22Rv1 (cell line): ENCODE measurements around the gene SLC25A36.

Experiments
- H3K27ac ChIP-seq: fragments of 450-650 bp; 2 replicates; pipeline ENCODE4 v1.5.1; 2017
- ZFX ChIP-seq: fragments of 450-650 bp; IDR thresholded peaks from 2 replicates; pipeline ENCODE4 v1.6.1; 2017; ENCODE audit warnings: antibody characterized with exemption, borderline replicate concordance
- TF ChIP-seq, protein P1 (sequence below): fragments of 450-650 bp; IDR thresholded peaks from 2 replicates; pipeline ENCODE4 v1.5.1; 2017; ENCODE audit warnings: mild to moderate bottlenecking

Gene SLC25A36

DNA sequence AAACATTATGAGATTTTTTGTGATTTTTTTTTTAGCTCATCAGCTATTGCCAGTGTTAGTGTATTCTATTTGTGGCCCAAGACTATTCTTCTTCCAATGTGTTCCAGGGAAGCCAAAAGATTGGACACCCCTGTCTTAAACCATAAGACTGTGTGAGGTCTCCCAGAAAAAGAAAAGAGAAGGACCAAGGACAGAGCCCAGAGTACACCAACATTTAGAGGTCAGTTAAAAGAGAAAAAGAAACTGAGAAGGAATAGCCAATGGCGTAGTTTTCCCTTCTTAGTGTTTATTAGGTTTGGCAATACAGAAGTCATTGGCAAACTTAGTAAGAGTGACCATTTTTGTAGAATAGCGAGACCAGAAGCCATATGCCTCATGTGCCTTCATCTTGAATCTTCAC, 36.1 kb upstream of the SLC25A36 start:
- no peak overlapping the region for H3K27ac ChIP-seq
- no peak for TF ChIP-seq ZFX
- TF ChIP-seq, protein P1, sequence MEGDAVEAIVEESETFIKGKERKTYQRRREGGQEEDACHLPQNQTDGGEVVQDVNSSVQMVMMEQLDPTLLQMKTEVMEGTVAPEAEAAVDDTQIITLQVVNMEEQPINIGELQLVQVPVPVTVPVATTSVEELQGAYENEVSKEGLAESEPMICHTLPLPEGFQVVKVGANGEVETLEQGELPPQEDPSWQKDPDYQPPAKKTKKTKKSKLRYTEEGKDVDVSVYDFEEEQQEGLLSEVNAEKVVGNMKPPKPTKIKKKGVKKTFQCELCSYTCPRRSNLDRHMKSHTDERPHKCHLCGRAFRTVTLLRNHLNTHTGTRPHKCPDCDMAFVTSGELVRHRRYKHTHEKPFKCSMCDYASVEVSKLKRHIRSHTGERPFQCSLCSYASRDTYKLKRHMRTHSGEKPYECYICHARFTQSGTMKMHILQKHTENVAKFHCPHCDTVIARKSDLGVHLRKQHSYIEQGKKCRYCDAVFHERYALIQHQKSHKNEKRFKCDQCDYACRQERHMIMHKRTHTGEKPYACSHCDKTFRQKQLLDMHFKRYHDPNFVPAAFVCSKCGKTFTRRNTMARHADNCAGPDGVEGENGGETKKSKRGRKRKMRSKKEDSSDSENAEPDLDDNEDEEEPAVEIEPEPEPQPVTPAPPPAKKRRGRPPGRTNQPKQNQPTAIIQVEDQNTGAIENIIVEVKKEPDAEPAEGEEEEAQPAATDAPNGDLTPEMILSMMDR = no peak

DNA sequence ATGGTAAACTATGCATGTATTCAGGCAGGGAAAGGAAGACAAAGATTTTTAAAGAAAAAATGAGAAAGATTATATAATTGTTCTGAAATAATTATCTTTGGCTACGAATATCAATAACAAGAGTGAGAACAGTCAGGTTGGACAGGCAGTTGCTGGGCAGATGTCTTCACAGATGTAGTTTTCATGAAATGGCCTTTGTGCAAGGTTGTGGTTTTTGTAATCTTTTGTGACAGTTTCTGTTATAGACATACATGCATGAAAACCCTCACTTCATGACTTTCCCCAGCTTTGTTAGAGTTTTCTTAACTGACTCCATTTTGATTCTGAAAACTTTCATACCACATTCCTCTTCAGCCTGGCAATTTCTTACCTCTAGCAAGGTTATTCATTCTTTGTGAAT, 34.9 kb upstream of the SLC25A36 start:
- TF ChIP-seq, protein P1 = no peak
- no peak for TF ChIP-seq ZFX
- H3K27ac ChIP-seq = no peak overlapping the region

DNA sequence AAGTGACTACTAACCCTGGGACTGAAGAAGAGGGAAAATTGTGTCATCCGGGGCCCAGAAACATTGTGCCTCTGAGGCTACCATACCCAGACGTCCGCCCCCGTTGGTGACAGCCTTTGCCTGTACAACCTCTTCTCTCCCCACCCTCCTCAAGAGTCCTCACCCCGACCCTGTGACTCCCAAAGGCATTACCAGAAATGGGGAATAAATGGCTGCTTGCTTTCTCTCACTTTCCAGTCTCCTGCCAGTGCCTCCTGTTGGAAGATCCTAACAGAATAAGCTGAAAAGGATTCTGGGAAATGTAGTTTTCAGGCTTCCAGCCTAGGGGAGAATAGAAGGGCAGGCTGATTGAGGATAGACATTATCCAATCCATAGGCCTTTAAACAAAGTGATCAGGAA, 30.8 kb upstream of the SLC25A36 start:
- TF ChIP-seq, protein P1 = peak; percentile 23; the same call in 1 of the 2 replicates
- no peak for TF ChIP-seq ZFX

DNA sequence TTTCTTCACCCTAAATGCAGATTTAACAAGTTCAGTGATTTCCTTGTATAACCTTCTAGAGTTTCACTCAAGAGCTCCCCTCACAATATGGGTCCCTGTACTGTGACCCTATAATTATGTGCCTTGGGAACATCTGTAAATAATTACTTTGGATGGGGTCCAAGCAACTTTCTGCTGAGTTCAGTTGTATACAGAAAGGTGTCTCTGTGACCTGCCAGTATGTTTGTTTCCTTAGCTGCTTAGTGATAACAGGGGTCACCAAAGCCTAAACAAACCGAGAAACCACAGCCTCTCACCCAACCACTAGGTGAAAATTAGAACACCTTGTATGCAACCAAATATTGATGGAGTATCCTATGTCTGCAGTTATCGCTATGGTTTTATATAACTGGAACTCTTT, 29.8 kb upstream of the SLC25A36 start:
- no peak overlapping the region for H3K27ac ChIP-seq
- TF ChIP-seq, protein P1 = no peak
- no peak for TF ChIP-seq ZFX

More for the DNA sequence above, 30.8 kb upstream of the SLC25A36 start:
- no peak overlapping the region for H3K27ac ChIP-seq

DNA sequence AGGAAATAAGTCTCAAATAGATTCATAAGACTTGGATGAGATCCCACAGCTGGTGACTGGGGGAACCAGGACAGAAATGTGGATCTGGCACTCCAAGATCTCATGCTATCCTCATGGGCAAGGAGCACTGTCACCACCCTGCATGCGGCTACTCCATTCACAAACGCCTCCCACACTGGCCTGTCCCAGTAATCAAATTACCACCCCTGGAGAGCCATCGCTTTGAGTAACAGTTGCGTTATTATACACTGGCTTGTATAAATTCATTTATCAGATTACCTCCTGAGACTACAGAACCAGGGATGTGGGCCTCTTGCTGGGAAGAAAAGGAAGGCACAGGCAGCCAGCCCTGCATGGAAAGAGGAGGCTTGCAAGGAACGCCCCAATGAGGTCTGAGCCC, 27.9 kb upstream of the SLC25A36 start:
- TF ChIP-seq, protein P1 = no peak
- TF ChIP-seq ZFX = no peak
- H3K27ac ChIP-seq = no peak overlapping the region

DNA sequence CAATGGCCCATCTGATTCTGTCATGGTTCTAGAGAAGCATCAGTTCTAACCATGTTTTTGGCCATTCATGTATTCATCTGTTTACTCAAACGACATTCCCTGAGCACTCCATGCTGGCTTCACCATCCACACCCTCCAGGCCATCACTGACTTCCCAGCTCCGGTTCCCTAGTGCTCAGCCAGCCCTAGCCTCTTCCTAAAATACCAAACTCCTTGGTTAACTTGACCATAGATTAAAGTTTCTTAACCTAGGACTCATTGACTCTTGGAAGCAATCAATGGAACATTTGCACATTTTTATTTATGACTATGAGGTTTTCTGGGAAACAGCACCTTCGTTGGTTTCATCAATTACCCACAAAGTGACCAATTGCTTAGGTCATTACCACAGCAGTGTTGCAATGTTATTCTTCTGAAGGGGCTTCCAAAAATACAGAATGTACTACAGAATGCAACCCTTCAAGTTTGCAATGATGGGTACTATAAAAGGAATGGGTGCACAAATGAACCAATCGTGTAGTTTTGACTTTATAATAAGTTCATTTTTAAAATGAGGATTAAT, 27.2 kb upstream of the SLC25A36 start:
- no peak overlapping the region for H3K27ac ChIP-seq
- no peak for TF ChIP-seq ZFX
- TF ChIP-seq, protein P1 = no peak

DNA sequence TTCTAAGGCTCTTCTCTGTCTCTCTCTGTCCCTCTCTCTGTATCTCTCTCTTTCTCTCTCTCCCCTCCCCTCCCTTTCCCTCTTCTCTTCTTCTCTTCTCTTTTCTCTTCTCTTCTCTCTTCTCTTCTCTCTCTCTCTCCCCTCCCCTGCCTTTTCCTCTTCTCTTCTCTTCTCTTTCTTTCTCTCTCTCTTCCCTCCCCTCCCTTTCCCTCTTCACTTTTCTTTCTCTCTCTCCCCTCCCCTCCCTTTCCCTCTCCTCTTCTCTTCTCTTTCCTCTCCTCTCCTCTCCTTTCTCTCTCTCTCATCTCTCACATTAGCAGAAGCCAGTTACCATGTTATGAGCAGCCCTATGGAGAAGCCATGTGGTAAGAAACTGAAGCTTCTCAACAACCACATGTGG, 25.0 kb upstream of the SLC25A36 start:
- TF ChIP-seq ZFX = no peak
- TF ChIP-seq, protein P1 = no peak

More for the DNA sequence above, 25.0 kb upstream of the SLC25A36 start:
- no peak overlapping the region for H3K27ac ChIP-seq
